OCI-LY1 (cell line): ENCODE results near the gene FBXW12.

Experiments
- EZH2 ChIP-seq: fragments of 200-600 bp; sonication (generic), shearing (Covaris generic); IDR thresholded peaks from 2 replicates; pipeline ENCODE4 v1.8.0; 2017; ENCODE audit warnings: borderline replicate concordance, mixed run types, mild to moderate bottlenecking, antibody characterized with exemption, low read length, moderate library complexity, mixed read lengths
- TF ChIP-seq, protein P1 (sequence below): fragments of 200-600 bp; sonication (generic), shearing (Covaris generic); IDR thresholded peaks from 2 replicates; pipeline ENCODE4 v1.5.1; 2017; ENCODE audit warnings: mild to moderate bottlenecking, antibody characterized with exemption, low read length, moderate library complexity, mixed read lengths

DNA sequence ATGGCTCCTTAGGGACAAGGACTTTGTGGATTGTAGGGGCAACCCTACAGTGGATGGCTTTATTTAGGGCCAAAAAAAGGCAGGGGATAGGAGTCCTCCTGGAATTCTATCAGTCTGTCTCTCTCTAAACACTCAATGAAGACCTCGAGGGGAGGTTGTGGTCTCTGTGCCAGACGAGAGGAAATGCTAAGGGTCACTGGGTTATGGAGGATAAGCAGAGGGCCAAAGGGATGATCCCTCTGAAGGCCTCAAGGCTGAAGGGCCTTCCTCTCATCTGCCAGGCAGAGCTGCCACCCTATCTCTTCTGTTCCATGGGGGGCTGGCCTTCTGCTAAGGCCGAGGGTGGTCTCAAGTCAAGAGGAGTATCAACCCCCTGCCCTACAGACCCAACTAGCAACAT, 30.9 kb downstream of the FBXW12 start:
- TF ChIP-seq, protein P1, sequence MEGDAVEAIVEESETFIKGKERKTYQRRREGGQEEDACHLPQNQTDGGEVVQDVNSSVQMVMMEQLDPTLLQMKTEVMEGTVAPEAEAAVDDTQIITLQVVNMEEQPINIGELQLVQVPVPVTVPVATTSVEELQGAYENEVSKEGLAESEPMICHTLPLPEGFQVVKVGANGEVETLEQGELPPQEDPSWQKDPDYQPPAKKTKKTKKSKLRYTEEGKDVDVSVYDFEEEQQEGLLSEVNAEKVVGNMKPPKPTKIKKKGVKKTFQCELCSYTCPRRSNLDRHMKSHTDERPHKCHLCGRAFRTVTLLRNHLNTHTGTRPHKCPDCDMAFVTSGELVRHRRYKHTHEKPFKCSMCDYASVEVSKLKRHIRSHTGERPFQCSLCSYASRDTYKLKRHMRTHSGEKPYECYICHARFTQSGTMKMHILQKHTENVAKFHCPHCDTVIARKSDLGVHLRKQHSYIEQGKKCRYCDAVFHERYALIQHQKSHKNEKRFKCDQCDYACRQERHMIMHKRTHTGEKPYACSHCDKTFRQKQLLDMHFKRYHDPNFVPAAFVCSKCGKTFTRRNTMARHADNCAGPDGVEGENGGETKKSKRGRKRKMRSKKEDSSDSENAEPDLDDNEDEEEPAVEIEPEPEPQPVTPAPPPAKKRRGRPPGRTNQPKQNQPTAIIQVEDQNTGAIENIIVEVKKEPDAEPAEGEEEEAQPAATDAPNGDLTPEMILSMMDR = no peak
- TF ChIP-seq EZH2 = no peak
